ENCODE data around the gene PDE6B.
"Not testable (repeated sequence)": the region's sequence is repeated elsewhere in the genome, so short reads cannot be mapped to it uniquely, and the experiment has no call there.

Gene PDE6B

GRCh38 chr4:637536-638280, 12.3 kb downstream of the PDE6B start:
- DNase-seq, result no peak

GRCh38 chr4:642366-642765, 17.0 kb downstream of the PDE6B start:
- not testable (repeated sequence) for DNase-seq

GRCh38 chr4:646460-646859, 21.1 kb downstream of the PDE6B start:
- no peak for DNase-seq

- no peak for DNase-seq
Observed at GRCh38 chr4:647481-647880, 22.1 kb downstream of the PDE6B start.

GRCh38 chr4:648579-649292, 23.4 kb downstream of the PDE6B start:
- no peak for DNase-seq

GRCh38 chr4:649293-649625, 23.9 kb downstream of the PDE6B start:
- DNase-seq, result no peak

- DNase-seq, result no peak
Observed at GRCh38 chr4:649751-650310, 24.5 kb downstream of the PDE6B start.

GRCh38 chr4:650461-650860, 25.1 kb downstream of the PDE6B start:
- DNase-seq, result no peak

- DNase-seq, result no peak
Observed at GRCh38 chr4:650951-651883, 25.8 kb downstream of the PDE6B start.

- no peak for DNase-seq
Observed at GRCh38 chr4:651884-652642, 26.7 kb downstream of the PDE6B start.

GRCh38 chr4:653080-653821, 27.9 kb downstream of the PDE6B start:
- DNase-seq, result no peak

- DNase-seq, result no peak
Observed at GRCh38 chr4:653831-654502, 28.6 kb downstream of the PDE6B start.

- DNase-seq, result no peak
Observed at GRCh38 chr4:654503-654845, 29.1 kb downstream of the PDE6B start.

GRCh38 chr4:654871-655463, 29.6 kb downstream of the PDE6B start:
- DNase-seq, result no peak

GRCh38 chr4:655464-656151, 30.2 kb downstream of the PDE6B start:
- DNase-seq, result no peak

GRCh38 chr4:656436-657337, 31.3 kb downstream of the PDE6B start:
- no peak for DNase-seq

- no peak for DNase-seq
Observed at GRCh38 chr4:657338-657833, 32.0 kb downstream of the PDE6B start.

GRCh38 chr4:657834-658667, 32.7 kb downstream of the PDE6B start:
- no peak for DNase-seq
